GM10266 (cell line): ENCODE measurements around the gene PSMG4.

ENCODE experiments used
- DNase-seq: peaks from one replicate; pipeline ENCODE4 v3.0.0; 2012; ENCODE audit errors: extremely low spot score
- CTCF ChIP-seq: IDR thresholded peaks from 2 replicates; pipeline ENCODE4 v1.5.1; 2012; ENCODE audit warnings: mild to moderate bottlenecking, low read depth; ENCODE audit not compliant: control insufficient read depth, insufficient read depth; ENCODE audit errors: missing control alignments

Gene PSMG4

GRCh38 chr6:3269281-3269975, 10.7 kb downstream of the PSMG4 start:
- TF ChIP-seq CTCF = no peak
- no peak for DNase-seq

- no peak for DNase-seq
- TF ChIP-seq CTCF = no peak
Measured at GRCh38 chr6:3270258-3270657, 11.5 kb downstream of the PSMG4 start.

GRCh38 chr6:3271756-3272155, 13.0 kb downstream of the PSMG4 start:
- TF ChIP-seq CTCF = no peak
- no peak for DNase-seq

GRCh38 chr6:3272911-3273547, 14.3 kb downstream of the PSMG4 start:
- DNase-seq = no peak
- no peak for TF ChIP-seq CTCF

- no peak for DNase-seq
- no peak for TF ChIP-seq CTCF
Measured at GRCh38 chr6:3273707-3274521, 15.2 kb downstream of the PSMG4 start.

- DNase-seq = no peak
- no peak for TF ChIP-seq CTCF
Measured at GRCh38 chr6:3276174-3277167, 17.7 kb downstream of the PSMG4 start.
